Activated naive CD4-positive, alpha-beta T cell (primary cell): ENCODE measurements around the gene ADNP2.

Source experiments
- DNase-seq, 4 experiments: peaks; one replicate each; lab custom pipeline; 2025; lab: John Stamatoyannopoulos, UW

ADNP2 gene

GRCh38 chr18:80107426-80107825 is 1.6 kb upstream of the ADNP2 start:
- no peak for DNase-seq

DNA sequence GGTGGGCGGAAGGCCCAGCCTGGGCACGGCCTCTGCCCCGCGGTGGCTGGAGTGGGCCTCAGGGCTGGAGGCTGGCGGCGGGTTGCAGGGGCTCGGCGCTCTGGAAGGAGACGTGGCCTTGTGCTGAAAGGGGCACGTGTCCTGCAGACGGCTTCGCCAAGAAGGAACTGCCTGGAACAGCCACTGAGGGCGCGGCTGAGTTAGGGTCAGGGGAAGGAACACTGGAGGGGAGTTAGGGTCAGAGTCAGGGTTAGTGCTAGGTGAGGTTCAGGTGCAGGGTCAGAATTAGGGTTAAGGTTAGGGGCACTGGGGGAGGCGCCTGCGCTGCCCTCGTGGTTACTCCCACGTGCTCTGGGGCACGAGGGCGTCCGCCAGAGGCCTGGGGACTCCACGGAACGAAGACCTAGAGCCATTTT is 933 bp upstream of the ADNP2 start:
- no peak for DNase-seq

DNA sequence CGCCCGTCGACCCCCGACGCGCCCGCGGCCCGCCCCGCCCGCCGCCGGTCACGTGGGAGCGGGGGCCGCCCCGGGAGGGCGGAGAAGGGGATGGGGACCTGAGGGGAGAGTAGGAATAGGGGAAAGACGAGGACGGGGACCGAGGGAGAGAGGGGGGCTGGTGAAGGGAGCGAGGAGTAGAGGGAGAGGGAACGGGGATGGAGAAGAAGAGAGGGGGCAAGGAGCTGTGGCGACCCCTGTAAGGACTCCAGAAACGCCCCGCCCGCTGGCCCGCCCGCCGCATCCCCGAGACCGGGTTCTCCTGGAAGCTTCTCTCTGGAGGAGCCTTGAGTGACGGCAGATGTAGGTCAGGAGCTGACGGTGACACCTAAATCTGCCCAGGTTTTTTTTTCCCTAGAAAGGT is 615 bp downstream of the ADNP2 start:
- DNase-seq, result no peak

DNA sequence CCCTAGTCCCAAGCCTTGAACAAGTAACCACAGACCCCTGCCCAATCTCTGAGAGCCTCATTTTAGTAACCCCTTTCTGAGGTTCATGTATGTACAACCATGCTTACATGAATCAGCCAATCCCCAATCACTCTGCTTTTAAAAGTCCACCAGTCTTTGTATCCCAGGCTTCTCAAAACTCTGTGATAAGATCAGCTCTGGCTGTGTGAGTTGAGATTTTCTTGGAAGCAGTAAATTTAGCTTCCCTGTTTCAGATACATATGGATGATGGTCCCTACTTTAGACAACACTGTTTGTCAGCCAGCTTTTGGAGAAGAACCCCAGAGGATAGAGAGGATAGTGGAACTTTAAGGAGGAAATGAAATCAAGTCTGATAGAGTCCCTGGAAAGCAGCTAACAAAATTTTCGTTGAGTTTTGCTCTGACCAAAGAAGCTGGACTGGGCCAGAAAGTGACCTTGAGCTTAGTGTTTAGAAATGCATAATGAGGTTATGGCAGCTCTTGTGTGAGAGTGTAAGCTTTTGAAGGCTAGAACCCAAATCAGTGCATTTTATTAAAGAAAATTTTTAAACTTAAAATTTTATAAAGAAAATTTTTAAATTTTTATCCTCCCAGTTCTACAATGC is 3.7 kb downstream of the ADNP2 start:
- no peak for DNase-seq

DNA sequence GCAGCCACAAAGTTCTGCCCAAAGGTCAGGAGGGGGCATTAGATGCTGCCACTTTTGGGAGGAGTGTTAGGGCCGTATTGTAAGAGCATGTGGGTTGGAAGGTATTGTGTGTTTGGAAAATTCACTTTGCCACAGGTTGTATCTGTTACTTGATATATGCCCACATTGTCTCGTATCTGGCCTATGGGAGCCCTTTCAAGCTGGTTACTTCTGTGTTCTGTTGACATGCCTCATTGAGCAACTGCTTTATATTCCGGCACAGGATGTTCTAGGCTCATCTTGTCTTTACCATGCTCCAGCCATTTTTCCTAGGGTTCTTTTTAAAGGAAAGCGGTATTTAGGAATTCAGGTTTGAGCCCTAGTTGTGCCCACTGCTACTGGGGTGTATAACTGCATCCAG is 6.0 kb downstream of the ADNP2 start:
- DNase-seq, result no peak

GRCh38 chr18:80119111-80119510 is 10.0 kb downstream of the ADNP2 start:
- DNase-seq, result no peak

GRCh38 chr18:80120932-80121331 is 11.9 kb downstream of the ADNP2 start:
- DNase-seq, result no peak

DNA sequence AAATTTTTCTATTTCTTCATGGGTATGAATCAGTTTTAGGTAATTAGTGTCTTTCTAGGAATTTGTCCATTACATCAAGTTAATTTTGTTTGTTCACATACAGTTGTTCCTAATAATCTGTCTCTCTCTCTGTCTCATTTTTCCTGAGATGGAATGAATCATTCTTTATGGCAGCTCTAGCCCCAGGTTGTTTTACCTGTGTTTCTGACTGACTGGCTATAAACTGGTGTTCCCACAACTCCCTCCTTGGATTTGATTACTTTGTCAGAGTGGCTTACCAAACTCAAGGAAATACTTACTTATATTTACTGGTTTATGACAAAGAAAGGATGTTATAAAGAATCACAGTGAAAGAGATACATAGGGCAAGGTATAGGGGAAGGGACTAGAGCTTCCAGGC is 15.1 kb downstream of the ADNP2 start:
- no peak for DNase-seq

GRCh38 chr18:80126797-80127196 is 17.7 kb downstream of the ADNP2 start:
- DNase-seq, result no peak

DNA sequence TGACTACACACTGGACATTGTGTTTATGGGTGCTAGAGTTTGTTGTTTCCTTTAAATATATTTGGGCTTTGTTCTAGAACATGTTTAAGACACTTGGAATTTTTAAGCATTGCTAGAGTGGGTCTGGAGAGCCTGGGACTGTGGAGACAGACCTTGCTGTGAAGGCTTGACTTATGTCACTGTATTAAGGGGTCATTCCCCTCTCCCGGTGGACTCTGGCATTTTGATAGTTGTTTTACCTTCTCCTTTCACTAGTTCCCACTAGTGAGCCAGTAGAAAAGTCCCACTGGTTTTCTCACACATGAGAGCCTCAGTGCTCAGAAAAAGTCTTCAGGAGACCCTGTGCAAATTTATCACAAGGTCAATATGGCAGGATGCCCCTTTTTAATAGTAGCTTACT is 18.6 kb downstream of the ADNP2 start:
- DNase-seq, result no peak

GRCh38 chr18:80129672-80130367 is 20.8 kb downstream of the ADNP2 start:
- no peak for DNase-seq

- no peak for DNase-seq
These were observed 21.5 kb downstream of the ADNP2 start for GRCh38 chr18:80130555-80130954.

GRCh38 chr18:80132180-80132812 is 23.2 kb downstream of the ADNP2 start:
- no peak for DNase-seq

DNA sequence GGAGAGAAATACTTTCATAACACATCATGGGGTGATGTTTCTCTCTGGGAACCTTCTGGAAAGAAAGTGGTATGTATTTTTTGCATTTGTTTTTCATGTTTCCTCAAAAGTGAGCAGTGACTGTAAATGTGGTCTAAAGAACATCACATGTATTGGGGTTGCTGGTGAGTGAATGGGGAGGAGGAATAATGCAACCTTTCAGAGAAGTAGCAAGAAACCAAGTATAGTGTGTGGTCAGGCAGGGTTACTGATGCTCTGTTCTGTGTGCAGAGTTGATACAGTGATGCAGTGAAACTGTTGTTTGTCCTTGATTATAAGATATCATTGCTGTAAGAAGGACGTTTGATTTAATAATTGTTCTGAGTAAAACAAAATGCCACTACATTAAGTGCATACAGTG is 24.1 kb downstream of the ADNP2 start:
- no peak for DNase-seq

DNA sequence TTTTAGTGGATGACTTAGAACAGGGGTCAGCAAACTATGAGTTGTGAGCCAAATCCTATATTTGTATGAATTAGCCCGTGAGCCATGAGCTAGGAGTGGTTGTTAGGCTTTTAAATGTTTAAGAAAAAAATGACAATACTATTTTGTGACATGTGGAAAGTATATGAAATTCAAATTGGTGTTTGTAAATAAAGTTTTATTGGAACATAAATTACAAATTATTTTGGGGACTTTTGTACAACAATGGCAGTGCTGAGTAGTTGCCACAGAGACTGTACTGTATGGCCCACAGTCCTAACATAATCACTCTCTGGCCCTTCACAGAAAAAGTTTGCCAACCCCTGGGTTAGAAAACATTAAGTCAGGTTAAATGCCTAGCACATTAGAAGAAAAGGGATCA is 26.1 kb downstream of the ADNP2 start:
- no peak for DNase-seq

- no peak for DNase-seq
These were observed 27.6 kb downstream of the ADNP2 start for GRCh38 chr18:80136679-80137078.

DNA sequence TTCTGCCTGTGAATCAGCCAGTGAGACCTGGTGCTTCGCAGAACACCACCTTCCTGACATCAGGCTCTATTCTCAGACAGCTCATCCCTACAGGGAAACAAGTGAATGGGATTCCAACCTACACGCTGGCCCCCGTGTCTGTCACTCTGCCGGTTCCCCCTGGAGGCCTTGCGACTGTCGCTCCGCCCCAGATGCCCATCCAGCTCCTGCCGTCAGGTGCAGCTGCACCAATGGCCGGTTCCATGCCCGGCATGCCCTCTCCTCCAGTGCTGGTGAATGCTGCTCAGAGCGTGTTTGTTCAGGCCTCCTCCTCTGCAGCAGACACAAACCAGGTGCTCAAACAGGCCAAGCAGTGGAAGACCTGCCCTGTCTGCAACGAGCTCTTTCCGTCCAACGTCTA is 28.1 kb downstream of the ADNP2 start:
- no peak for DNase-seq

GRCh38 chr18:80137976-80138375 is 28.9 kb downstream of the ADNP2 start:
- DNase-seq, result no peak

GRCh38 chr18:80140455-80140985 is 31.5 kb downstream of the ADNP2 start:
- no peak for DNase-seq

- no peak for DNase-seq
These were observed 34.8 kb downstream of the ADNP2 start for GRCh38 chr18:80143881-80144280.

DNA sequence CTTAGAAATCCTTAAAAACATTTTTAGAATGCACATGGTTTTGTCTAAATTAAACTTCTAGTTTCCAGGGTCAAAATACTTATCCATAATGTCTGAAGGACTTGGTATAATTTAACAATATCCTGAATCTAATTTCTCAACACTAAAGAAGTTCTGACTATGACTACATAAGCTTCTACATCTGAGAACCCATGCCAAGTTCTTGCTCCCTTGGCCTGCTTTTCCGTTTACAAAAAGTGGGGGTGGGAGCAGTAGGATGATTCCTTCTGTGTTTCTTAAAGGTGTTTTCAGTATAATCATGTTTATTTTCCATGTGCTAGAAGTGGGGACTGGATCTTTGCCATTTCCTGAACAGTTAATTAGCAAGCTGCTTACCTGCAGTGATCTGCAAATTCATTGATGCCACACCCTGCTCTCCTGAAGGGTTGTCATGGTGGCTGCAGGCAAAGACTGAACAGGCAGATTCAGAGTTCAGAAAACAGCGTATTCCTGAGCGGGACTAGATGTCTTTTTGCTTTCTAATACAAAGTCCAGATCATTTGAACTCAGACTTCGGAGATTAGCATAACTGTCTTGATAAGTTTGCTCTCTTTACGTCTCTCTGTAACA is 36.2 kb downstream of the ADNP2 start:
- no peak for DNase-seq

- no peak for DNase-seq
These were observed 38.0 kb downstream of the ADNP2 start for GRCh38 chr18:80147037-80147417.
